NK-92 (cell line): ENCODE measurements around the gene ADD1.
"Not testable (repeated sequence)": the region's sequence is repeated elsewhere in the genome, so short reads cannot be mapped to it uniquely, and the experiment has no call there.

Experiments
- DNase-seq: peaks from one replicate; lab custom pipeline; 2025; ENCODE audit not compliant: unreplicated experiment; lab: John Stamatoyannopoulos, UW

Gene ADD1

DNA sequence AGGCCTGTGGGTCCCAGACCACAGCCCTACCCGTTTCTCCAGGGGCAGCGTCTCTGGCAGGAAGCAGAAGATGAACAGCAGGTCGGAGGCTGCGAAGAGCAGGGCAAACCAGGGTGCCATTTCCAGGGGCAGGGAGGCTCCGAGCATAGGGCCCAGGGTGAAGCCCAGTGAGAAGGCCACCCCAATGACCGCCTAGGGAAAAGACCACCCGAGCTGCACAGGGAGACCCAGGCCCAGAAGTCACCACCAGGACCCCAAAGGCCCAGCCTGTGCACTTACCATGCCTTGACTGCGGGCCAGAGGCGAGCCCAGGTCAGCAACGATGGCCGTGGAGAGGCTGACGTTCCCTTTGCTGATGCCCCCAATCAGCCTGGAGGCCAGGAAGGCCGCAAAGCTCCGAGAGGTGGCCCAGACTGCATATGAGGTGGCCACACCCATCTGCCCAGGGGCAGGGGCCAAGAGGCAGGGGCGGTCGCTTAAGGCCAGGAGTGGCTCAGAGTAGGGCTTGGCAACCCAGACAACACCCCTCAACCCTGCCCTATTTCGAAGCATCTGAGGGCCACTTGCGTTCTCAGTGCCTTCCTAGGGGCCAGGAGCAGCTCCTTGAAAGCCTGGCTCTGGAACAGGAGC is 88.8 kb downstream of the ADD1 start:
- DNase-seq: no peak

DNA sequence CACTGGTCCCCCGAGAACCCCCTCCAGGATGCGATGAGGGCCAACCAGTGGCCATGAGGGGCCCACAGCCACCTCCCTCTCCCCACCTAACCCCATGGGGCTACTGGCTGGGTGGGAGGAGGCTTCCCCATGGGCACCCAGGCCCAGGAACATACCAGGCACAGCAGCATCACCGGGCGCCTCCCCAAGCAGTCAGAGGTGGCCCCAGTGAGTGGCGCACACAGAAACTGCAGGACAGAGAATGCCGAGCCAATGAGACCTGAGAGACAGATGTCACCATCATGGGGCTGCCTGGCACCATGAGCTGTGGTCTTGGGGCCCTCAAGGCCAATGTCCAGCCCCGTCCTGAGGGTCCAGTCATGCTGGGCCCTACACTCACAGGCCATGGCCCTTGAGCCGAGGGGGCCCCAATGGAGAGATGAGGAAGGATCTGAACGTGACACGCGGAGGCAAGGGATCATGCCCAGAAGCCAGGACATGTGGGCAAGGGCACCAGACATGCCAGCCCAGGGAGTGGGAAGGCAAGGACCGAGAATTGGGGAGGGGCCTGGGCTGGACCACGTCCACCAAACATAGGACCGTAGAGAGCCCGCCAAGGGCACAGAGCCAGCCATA is 89.4 kb downstream of the ADD1 start:
- DNase-seq: no peak

DNA sequence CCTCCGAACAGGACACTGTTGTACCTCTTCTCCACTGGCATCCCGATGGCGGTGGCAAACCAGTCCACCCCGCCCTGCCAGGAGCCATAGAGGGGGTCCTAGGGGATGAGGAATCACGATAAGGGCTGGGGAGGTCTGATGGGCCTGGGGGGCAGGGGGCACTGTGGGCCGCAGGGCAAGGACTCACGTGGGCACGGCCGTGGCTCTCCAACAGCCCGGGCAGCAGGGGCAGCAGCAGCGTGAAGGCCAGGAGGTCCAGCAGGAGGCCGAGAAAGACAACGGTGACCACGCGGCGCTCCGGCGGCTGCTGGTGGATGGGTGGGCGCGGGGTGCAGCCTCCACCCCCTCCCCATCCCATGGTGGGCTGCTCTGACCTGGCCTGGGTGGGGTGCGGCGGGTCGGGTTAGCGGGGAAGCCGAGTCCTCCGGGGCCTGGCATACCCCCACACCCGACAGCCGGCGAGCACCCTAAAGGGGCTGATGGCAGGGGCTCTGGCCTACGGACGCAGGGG is 90.0 kb downstream of the ADD1 start:
- no peak for DNase-seq

DNA sequence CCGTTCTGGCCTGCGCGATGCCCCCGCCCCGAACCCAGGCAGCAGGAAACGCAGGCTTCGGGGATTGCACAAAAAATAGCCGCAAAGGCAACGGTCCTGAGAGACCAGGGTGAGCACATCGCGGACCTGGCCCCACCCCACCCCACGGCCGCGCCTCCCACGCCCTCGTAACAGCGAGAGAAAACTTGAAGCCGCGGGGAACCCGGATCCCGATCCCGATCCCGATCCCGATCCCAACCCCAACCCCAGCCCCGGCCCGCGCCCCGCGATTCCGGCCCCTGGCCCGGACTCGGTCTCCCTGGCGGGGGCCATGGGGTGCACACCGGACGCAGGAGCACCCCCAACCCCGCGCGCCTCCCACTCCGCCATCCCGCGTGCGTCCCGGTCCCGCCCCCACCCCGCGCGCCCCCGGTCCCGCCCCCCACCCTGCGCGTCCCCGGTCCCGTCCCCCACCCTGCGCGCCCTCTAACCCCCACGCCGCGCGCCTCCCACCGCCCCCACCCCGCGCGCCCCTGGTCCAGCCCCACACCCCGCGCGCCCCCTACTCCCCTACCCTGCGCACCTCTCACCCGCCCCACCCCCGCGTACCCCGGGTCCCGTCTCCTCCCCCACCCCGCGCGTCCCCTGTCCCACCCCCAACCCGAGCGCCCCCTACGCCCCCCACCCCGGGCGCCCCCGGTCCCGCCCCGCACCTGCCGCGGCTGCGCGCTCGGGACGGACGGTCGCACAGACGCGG is 90.6 kb downstream of the ADD1 start:
- no peak for DNase-seq

DNA sequence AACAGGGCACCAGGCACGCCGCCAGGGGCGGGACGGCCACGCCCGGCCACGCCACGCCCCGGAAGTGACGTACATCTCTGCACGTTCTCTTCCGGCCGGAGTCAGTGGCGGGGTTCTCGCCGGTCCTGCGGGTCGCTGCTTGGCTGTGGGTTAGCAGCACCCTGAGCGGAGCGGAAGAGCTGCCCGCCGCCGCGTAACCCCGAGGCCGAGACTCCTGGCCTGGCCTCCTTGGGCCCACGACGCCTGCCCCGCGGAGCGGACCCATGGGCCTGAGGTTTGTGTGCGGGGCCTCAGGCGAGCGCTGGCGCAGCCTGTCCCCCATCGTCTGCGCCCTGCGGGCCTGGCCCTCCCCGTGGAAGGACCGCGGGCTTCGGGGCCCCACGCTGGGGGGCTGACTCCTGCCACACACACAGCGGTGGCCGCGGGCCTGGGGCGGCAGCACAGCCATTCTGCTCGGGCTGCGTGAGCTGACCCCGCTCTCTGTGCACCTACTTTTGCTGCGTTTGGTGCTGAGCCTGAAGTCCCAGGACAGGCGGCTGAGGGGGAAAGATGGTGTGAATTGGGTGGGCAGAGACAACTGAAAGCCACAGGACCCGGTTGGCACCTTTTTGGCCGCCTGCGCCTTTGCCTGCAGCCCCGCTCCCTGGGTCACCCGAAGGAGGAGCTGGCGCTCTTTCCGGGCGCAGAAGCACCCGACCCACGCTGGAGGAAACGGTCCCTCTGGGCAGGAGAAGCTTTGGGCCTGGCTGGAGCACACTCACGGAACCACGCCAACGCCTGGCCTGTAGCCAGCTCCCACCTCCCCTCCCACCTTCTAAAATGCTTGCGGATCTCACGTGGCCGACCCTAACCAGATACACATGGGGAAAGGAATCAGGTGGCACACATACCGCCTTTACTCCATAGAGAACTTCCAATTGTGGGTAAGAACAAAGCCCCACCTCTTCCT is 91.4 kb downstream of the ADD1 start:
- peak; percentile 45 for DNase-seq

DNA sequence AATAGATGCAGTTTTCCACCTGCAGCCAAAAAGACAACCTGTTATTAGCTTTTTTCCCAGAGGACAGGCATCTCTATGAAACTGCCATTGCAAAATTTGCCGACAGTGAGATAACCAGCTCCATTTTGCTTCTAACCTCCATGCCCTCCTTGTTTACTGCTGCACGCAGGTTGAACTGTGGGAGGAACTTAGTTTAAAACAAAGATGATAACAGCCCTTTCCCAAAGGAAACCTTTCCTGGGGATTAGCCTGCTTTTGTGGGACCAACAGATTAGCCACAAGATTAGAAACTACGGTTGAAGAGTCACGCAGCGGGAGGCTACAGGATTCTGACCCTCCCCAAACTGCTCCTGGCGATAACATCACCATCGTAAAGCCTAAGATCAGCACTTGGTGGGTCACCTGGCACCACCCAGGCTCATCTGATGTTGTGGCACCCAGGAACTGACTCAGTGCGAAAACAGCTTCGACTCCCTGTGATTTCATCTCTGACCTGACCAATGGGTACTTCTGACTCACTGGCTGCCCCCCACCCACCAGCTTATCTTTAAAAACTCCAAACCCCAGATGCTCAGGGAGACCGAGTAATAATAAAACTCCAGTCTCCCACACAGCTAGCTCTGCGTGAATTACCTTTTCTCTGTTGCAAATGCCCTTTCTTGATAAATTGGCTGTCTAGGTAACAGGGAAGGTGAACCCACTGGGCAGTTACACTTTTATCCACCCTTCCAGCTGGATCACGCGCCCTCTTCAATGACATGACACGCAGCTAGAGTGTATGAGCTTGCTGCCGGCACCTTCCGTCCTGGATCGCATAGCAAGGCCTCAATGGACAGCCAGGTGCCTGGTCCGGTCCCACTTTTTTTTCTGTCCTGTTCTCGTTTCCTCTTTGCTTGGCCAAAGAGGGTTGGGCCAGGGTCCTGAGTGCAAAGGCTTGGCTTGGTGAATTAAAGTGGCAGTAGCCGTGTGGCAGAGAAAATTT is 92.4 kb downstream of the ADD1 start:
- DNase-seq: no peak

DNA sequence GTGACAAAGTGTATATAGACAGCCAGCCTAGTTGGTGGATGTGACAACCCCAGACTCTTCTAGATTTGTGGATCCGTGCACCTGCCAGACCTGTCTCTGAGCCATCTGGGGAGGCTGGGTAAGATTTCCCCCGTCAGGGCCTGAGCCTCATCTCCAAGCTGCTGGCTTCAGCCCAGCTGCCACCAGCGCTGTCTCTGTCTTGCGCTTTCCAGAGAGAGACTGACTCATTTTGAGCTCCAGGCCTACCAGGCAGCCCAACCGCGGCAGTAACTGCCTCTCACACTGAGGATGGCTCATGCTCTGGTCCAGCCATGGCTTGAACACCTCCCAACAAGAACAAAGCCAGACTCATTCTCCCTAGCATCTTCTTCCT is 93.1 kb downstream of the ADD1 start:
- DNase-seq: no peak

DNA sequence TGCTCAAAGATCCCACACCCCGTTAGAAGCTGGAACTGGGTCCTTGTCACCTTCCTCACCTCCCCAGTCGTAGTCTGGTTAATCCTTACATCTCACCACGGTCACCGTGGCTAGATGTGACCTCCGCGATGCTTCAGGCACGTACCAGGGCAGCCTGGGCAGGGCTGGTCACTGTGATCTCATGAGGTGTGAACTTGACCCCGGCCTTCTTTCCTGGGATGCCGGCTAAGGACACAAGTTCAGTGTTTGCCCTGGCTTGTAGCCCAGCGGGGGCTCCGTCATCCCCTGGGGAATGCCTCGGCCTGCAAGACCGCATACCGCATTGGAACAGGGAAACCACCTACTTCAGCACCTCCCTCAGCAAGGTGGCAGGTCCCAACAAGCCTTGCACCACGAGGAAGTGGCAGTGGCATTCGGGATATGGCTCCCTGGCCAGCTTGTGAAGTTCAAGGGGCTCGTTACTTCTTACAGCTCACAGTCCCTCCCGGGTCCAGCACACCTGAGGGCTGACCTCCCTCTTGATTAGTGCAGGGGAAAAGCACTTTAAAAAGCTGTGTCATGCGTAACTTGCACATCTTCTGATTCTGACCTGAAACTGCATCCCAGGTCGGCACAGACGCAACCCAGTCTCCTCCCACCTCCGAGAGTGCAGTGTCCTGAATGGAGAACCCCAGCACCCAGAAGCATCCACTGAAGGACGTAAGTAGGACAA is 93.7 kb downstream of the ADD1 start:
- no peak for DNase-seq

DNA sequence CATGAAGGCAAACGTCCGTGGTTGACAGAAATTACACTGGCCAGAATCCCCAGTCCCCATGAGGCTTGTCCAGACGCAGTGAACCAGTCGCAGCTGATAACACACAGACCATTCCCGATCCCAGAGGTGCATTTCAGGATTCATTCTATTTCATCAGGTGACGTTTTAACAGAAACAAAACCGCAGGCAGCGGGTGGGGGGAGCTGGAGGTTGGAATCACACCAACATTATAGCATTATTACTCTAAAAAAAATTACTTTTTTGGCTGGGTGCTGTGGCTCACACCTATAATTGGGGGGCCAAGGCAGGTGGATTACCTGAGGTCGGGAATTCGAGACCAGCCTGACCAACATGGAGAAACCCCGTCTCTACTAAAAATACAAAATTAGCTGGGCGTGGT is 94.3 kb downstream of the ADD1 start:
- no peak for DNase-seq

DNA sequence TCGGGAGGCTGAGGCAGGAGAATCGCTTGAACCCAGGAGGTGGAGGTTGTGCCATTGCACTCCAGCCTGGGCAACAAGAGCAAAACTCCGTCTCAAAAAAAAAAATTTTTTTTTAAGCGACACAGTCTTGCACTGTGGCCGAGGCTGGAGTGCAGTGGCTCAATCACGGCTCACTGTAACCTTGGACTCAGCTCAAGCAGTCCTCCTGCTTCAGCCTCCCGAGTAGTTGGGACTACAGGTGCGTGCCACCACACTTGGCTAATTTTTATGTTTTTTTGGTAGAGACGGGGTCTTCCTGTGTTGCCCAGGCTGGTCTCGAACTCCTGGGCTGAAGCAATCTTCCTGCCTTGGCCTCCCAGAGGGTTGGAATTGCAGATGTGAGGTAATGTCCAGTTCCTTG is 94.8 kb downstream of the ADD1 start:
- DNase-seq: not testable (repeated sequence)

DNA sequence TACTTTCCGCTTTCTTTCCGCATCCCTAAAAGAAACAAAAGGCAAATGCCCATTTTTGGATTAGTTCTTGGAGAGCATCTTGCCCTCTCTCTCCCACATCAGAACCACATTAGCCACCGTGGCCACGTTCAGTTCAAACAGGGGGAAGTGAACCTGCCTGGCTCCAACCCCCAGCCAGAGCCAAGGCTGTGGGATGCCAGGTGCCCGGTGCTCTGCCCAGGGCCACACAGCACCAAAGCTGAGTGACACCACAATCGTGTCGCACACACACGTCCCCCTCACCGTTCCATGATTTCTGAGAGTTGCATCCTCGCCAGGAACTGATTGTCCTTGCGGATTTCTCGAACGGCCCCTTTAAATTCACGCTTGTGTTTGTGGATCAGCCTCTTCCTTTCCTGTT is 95.3 kb downstream of the ADD1 start:
- no peak for DNase-seq

DNA sequence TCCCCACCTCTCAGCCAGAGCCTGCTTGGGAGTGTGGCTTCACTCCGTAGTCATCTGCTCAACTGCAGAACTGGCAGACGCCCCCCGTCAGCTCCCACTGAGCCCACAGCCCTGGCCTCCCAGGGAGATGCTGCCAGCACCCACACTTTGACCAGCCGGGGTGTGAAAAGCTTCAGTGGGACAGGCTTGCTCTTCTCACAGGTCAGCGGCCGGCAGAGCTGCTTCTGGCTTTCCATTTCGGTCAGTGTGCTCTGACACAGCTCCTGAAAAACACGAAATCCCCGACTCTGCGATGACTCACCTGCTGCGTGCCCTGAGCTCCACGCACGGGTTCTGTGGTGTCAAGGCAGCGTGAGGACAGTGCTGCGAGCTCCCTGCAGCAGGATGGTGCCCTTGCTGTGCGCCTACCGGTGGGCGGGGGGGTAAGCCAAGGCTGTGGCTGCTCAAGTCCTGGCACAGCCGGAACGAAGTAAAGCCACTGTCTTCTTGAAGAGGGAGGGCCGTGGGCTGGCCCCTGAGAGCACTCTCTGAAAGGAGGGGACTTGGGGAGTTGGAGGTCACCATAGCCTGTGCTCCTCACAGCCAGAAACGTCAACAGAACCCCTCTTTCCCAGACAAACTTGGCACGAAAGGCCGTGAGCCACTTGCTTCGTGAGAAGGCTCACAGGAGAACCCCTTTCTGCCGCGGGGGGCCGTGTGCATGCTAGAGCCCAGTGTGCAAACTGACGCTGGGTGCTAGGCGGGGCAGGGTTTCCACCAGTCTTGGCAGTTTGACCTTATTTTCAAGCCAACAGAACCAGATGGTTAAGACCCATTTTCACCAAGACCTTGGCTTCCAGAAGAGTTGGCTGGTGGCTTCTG is 96.0 kb downstream of the ADD1 start:
- no peak for DNase-seq

DNA sequence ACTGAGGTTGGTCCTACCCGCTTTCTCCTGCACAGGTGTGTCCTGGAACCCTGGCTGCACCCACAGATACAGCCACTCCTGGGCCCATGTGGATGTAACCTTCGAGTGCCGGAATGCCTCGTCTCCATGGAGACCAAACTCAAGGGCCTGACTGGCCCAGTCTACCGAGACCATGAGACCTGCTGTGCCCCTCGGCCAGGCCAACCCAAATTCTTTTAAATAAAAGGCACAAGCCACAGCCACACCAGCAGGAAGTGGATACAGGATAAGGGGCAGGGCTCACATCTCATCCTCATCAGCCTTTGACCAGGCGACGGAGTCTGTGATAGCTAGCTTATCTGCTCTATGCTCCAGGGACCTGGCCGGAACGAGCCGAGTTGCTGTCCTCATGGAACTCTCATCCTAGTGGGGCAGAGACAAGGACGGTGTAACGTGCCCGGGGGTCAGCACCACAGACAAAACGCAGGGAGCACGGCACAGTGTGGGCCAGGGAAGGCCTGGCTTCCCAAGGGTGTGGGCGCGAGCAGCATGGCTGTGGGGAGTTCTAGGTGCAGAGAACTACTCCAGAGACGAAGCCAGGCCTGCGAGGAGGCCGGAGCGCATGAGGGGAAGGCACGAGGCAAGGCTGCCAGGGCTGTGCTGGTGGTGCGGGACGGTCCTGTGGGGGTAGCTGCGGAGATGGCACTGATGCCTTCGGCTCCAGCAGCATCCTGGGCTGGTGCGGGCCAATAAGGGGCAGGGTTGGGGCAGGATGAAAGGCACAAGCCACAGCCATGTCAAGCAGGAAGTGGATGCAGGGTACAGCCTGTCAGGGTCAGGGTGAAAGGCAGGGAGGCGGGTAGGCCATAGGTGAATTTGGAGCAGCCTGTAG is 96.9 kb downstream of the ADD1 start:
- DNase-seq: no peak

DNA sequence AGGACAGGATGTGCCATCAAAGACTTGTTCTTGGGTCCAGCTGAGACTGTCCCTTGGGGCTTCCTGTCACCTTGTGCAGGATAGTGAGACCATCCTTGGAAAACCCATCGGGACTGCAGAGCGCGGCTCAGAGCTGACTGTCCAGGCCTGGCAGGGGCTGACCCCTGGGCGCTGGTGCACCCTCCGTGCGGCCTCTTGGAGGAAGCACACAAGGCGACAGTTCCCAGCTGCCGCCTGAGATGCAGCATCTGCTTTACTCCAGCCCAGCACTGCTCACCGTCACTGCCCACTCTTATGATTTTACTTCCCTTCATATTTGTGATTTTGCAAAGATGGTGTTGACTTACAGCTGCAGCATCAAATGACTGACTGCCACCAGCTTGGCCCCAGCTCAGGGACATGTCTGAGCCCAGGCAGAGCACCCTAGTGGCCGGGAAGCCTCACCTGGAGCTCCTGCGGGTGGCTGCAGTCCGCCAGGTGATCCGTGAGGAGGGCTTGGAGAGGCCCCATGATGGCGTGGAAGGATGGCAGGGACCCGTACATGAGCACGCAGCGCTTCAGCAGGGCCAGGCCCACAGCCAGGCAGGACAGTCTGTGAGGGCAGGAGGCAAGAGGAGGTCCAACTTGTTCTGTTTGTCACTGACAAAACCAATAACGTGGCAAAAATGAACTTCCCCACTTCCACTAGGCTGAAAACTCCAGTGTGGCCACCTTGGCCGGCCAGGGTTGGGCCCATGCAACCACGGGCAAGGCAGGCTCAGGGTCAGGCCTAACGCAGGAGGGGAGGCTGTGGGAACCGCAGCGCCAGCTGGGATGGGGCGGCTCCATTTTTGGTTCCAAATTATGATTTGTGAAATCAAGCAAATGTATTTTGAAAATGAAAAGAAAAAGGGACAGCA is 97.7 kb downstream of the ADD1 start:
- DNase-seq: no peak

DNA sequence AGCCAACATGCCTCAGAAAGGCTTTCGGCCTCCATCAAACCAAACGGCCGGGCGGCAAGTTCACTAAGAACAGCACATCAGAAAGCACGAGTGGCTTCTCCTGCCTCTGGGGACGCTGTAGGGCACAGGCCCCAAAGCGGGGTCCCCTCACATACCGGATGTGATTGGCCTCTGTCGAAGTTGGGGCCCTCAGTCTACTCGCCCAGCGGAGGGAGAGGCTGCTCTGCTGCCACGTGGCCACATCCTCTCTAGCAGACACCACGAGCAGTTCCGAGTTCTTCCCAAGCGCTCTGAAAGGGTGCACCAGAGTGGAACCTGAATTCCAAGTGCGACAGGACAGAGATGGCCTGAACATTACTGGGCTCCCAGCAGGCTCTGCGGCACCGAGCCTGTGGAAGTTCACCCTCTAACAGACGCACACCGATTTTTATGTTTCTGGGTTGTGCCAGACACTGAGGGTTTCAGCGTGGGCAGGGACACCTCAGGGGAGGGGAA is 98.4 kb downstream of the ADD1 start:
- no peak for DNase-seq
